ENCODE results near the gene TMEM132E.

The TMEM132E gene

GRCh38 chr17:34675143-34675542, 95.8 kb downstream of the TMEM132E start:
- H3K4me3 ChIP-seq (ENCODE audit: low read depth, low read length), result no peak overlapping the region
- no peak for TF ChIP-seq CTCF (conservative IDR thresholded peaks at IDR 0.05; ENCODE audit: low read depth, low read length)
- DNase-seq (ENCODE audit: low read depth), result no peak

- no peak for TF ChIP-seq CTCF (conservative IDR thresholded peaks at IDR 0.05; ENCODE audit: low read depth, low read length)
- H3K4me3 ChIP-seq (ENCODE audit: low read depth, low read length), result no peak overlapping the region
- no peak for DNase-seq (ENCODE audit: low read depth)
Observed at GRCh38 chr17:34675605-34676004, 96.2 kb downstream of the TMEM132E start.

GRCh38 chr17:34680151-34680550, 100.8 kb downstream of the TMEM132E start:
- no peak overlapping the region for H3K4me3 ChIP-seq (ENCODE audit: low read depth, low read length)
- no peak for TF ChIP-seq CTCF (conservative IDR thresholded peaks at IDR 0.05; ENCODE audit: low read depth, low read length)
- DNase-seq (ENCODE audit: low read depth), result no peak

- no peak for TF ChIP-seq CTCF (conservative IDR thresholded peaks at IDR 0.05; ENCODE audit: low read depth, low read length)
- no peak overlapping the region for H3K4me3 ChIP-seq (ENCODE audit: low read depth, low read length)
- DNase-seq (ENCODE audit: low read depth), result no peak
Observed at GRCh38 chr17:34682305-34682704, 102.9 kb downstream of the TMEM132E start.

- no peak for DNase-seq (ENCODE audit: low read depth)
- H3K4me3 ChIP-seq (ENCODE audit: low read depth, low read length), result no peak overlapping the region
- no peak for TF ChIP-seq CTCF (conservative IDR thresholded peaks at IDR 0.05; ENCODE audit: low read depth, low read length)
Observed at GRCh38 chr17:34683390-34683789, 104.0 kb downstream of the TMEM132E start.
